Stimulated activated CD4-positive, alpha-beta T cell treated with anti-CD3 and anti-CD28 coated beads, Interleukin-12 subunit alpha, Interleukin-12 subunit beta, amount 100 ng/mL, for 48 hours (primary cell): ENCODE measurements around the gene PTPN2.
"Not testable (repeated sequence)": the region's sequence is repeated elsewhere in the genome, so short reads cannot be mapped to it uniquely, and the experiment has no call there.

Experiments
- DNase-seq, 3 donors: peaks; one replicate each; pipeline ENCODE4 v3.0.0-alpha.2; 2020; ENCODE audit warnings: low read depth in 2 of 3, low spot score in 1 of 3

PTPN2 gene

GRCh38 chr18:12895014-12895413 lies 11.0 kb upstream of the PTPN2 start:
- DNase-seq: no peak

- DNase-seq: no peak
These were observed 7.5 kb upstream of the PTPN2 start for GRCh38 chr18:12891561-12891960.

- DNase-seq: no peak
These were observed 6.9 kb upstream of the PTPN2 start for GRCh38 chr18:12890964-12891363.

GRCh38 chr18:12886498-12887126 lies 2.6 kb upstream of the PTPN2 start:
- DNase-seq: no peak

GRCh38 chr18:12885500-12885899 lies 1.5 kb upstream of the PTPN2 start:
- DNase-seq: no peak

GRCh38 chr18:12884406-12885323 lies 628 bp upstream of the PTPN2 start:
- DNase-seq: peak in 1 of 3 donors; percentile 24

GRCh38 chr18:12883372-12883683 lies 709 bp downstream of the PTPN2 start:
- DNase-seq: peak in 1 of 3 donors; percentile 13

GRCh38 chr18:12882453-12883371 lies 1.3 kb downstream of the PTPN2 start:
- no peak for DNase-seq

GRCh38 chr18:12880541-12880910 lies 3.5 kb downstream of the PTPN2 start:
- DNase-seq: no peak

- no peak for DNase-seq
These were observed 4.0 kb downstream of the PTPN2 start for GRCh38 chr18:12879840-12880540.

GRCh38 chr18:12874992-12875391 lies 9.0 kb downstream of the PTPN2 start:
- not testable (repeated sequence) for DNase-seq

- not testable (repeated sequence) for DNase-seq
These were observed 10.0 kb downstream of the PTPN2 start for GRCh38 chr18:12873961-12874567.

- no peak for DNase-seq
These were observed 11.6 kb downstream of the PTPN2 start for GRCh38 chr18:12872408-12872807.

GRCh38 chr18:12868576-12868975 lies 15.5 kb downstream of the PTPN2 start:
- no peak for DNase-seq

- no peak for DNase-seq
These were observed 16.5 kb downstream of the PTPN2 start for GRCh38 chr18:12867441-12868123.

GRCh38 chr18:12863687-12864216 lies 20.3 kb downstream of the PTPN2 start:
- DNase-seq: no peak

- DNase-seq: no peak
These were observed 21.1 kb downstream of the PTPN2 start for GRCh38 chr18:12862874-12863482.

- no peak for DNase-seq
These were observed 21.6 kb downstream of the PTPN2 start for GRCh38 chr18:12862467-12862866.

- DNase-seq: no peak
These were observed 22.4 kb downstream of the PTPN2 start for GRCh38 chr18:12861637-12862036.
